GM19452 (cell line): ENCODE measurements around the gene DIDO1.
"Not testable (repeated sequence)": the region's sequence is repeated elsewhere in the genome, so short reads cannot be mapped to it uniquely, and the experiment has no call there.

Source experiments
- ATAC-seq: cut with Tn5 transposase; IDR thresholded peaks from one replicate; pipeline ENCODE4 v1.9.1; 2021; ENCODE audit not compliant: unreplicated experiment

DIDO1 gene

DNA sequence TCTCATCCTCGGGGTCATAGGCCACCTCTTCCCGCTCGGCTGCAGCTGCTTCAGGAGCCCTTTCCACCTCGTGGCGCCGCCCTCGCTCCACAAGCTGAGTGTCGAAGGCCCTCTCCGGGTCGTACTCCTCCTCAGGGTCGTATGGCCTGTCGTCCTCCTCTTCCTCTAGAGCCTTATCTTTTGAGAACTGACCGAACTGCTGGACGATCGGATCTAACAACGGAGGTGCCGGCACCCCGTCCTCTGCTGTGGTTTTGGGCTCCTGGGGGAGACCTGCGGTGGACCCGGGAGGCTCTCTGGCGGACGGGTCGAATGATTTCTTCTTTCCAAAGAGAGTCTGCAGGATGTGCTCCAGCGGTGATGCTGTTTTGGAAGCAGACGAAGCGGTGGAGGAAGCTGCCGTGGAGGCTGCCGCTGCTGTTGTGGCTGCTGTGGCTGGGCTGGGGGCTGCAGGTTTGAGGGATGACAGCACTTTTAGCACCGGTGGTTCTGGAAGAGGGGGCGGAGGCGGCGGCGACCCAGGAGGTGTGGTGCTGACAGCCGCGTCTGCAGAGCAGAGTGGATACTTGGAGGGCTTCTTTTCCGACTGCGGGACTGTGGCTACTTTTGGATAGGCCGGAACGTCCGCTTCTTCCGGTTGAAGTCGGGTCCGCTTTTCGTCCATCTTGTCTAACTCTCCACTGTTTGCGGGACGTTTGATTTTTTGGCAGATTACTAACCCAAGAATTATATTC, 44.5 kb downstream of the DIDO1 start:
- no peak for ATAC-seq

DNA sequence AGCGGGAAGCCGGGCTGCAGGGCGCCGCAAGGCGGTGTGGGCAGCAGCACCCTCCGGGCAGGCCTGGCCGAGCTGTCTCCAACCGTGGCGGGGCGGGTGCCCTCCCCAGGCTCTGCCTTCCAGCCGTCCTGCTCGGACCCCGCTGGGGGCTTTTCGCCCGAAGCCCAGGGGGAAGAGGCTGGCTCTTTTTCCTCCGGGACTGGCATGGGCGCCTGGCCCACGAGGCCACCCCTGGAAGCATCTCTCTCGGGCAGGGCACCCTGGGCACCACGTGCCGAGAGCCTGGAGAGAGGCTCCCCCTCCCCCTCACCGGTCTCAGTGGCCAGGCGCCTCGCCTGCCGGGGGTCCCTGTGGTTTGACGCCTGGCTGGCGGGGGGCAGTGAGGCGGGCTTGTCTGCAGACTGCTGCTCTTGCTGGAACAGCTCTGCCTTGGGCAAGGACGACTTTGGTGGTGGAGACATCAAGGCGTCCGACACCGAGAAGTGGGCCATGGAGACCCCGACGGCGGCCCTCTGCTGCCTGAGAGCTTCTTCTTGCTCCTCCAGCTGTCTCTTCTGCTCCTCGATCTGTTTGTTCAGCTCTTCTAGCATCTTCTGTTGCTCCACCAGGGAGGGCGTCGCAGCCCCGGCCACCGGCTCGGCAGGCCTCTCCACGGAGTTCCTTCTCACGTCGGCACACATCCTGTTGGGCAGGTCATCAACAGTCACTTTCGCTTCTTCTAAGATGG, 45.2 kb downstream of the DIDO1 start:
- no peak for ATAC-seq

DNA sequence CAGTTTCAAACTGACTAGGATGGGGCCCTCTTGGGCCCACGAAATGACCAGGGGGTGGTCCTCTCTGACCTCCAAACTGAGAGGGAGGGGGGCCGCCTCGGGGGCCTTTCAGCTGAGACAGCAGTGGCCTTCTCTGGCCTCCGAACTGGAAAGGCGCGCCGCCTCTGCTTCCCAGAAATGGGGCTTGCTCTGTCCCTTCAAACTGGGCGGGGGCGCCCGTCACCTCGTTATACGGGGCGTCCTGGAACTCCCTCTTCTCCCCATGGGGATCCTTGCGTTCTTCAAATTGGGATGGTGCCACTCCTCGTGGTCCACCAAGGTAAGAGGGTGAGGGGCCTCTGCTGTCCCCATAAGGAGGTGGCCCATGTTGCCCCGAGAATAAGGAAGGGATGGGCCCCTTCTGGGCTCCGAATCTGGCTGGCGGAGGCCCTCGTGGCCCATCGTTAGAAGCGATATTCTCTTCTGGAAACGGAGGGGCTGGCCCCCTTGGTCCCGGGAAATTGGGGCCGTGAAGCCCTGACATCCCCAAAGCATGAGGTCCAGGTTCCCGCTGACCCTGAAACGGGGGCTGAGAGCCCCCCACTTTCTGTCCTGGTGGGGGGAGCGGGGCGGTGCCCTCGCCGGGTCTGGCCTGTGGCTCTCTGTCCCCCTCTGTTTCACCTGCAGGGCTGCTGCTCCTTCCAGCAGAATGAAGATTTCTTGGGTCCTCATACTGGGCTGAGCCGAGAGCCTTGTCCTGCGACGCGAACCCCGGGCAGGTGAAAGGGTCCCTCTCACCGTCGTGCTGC, 46.0 kb downstream of the DIDO1 start:
- no peak for ATAC-seq

DNA sequence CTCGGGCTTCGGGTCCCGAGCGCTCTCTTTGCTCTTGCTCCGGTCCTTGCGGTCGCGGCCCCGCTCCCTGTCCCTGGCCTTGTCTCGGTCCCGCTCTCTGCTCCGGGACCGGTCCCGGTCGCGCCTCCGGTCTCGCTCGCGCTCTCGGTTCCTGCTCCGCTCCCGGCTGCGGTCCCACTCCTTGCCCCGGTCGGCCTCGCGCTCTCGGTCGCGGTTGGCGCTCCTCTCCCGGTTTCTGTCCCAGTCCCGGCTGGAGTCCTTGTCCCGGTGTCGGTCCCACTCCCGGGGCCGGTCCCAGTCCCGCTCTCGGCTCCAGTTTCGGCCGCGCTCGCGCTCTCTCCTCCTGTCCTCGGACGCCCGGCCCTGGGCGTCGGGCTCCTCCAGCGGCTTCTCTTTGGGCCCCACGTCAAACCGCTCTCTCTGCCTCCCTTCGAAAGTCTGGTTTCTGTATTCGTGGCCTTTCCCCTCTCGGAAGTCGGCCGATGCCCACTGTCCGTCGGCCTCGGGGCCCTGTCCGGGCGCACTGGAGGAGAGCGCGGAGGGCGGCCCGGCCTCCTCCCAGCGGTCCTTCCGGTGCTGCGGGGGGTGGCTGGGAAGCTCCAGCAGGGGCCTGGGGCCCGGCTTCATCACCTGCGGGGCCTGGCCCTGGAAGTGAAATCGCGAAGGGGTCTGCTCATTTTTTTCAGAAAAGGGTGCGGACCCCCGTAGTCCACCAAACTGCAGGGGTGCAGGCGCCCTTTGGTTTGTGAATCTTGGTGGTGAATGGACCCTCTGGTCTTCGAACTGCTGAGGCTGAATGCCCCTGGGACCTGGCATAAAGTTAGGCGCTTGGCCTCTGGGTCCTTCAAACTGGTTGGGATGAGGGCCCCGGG, 46.8 kb downstream of the DIDO1 start:
- no peak for ATAC-seq

- ATAC-seq = no peak
Measured at GRCh38 chr20:62878244-62879038, 47.9 kb downstream of the DIDO1 start.

GRCh38 chr20:62876902-62877816, 49.1 kb downstream of the DIDO1 start:
- no peak for ATAC-seq

- ATAC-seq = no peak
Measured at GRCh38 chr20:62876501-62876901, 49.8 kb downstream of the DIDO1 start.

- no peak for ATAC-seq
Measured at GRCh38 chr20:62875419-62876361, 50.6 kb downstream of the DIDO1 start.

GRCh38 chr20:62874964-62875344, 51.4 kb downstream of the DIDO1 start:
- ATAC-seq = no peak

DNA sequence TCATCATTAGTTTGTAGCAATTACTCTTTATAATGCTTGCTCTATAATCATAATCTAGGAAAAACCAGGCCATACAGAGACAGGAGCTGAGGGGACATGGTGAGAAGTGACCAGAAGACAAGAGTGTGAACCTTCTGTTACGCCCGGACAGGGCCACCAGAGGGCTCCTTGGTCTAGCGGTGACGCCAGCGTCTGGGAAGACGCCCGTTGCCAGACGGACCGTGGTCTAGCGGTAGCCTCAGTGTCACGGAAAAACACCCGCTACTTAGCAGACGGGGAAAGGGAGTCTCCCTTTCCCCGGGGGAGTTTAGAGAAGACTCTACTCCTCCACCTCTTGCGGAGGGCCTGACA, 52.6 kb downstream of the DIDO1 start:
- not testable (repeated sequence) for ATAC-seq

DNA sequence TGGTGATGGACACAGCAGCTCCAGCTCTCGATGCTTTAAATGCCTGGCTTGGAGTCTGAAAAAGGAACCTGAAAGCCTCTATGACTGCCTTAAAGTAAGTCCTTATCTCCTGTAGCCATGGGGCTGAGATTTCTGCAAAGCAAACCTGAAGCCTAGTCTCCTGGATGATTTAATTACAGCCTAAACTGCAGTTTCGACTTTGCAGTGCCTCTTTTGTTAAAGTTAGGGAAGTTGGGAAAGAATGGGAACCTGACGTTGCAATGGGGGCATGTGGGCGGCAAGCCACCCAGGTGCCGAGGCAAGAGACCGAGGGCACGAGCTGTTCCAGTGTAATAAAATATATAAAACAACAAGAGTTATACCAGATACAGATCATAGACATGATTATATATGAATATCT, 53.0 kb downstream of the DIDO1 start:
- ATAC-seq = no peak

DNA sequence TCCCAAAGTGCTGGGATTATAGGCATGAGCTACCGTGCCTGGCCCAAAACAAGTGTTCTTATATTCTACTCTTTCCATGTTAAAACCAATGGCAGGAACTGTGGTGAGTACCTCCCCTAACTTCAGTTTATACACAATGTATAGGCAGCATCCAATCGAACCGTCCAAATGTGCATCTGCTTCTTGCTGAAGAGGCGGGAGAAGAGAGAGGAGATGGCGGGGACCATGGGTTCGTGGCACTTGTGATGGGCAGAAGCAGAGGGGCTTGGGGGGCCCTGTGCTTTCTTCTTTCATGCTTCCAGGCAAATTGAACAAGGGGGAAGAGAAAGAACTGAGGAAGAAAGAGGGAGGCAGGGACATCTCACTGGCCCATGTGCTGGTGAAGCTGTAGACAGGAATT, 53.4 kb downstream of the DIDO1 start:
- ATAC-seq = no peak

- no peak for ATAC-seq
Measured at GRCh38 chr20:62872184-62872847, 54.0 kb downstream of the DIDO1 start.

- ATAC-seq = no peak
Measured at GRCh38 chr20:62864207-62864606, 62.1 kb downstream of the DIDO1 start.

DNA sequence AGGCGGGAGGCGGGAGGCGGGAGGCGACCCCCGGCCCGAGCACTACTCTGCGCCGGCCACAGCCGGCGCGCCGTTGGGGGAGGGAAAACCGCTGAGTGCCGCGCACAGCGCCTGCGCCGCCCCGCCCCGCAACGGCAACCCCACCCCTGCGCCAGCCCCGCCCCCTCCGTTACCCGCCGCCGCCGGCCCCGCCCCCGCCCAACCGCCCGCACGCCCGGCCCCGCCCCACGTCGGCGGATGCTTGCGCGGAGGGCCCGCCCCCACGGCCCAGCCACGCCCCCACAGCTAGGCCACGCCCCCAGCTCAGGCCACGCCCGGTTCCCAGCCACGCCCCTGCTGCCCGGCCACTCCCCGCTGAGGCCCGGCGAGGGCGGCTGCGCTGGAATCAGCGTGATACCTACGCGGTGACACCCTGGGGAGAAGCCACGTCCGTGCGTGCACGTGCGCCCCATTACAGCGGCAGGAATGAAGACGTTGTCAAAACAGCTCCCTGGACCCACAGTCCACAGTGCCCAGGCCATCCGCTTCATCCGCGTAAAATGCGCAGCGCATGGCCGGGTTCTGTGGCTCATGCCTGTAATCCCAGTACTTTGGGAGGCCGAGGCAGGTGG, 64.5 kb downstream of the DIDO1 start, which contains the start of gene TCFL5:
Gene TCFL5, minus strand, starts transcription at position 97 of the 611 bp plus-strand sequence. CDS start 152 bp downstream, outside the sequence.
- peak; percentile 50 for ATAC-seq

DNA sequence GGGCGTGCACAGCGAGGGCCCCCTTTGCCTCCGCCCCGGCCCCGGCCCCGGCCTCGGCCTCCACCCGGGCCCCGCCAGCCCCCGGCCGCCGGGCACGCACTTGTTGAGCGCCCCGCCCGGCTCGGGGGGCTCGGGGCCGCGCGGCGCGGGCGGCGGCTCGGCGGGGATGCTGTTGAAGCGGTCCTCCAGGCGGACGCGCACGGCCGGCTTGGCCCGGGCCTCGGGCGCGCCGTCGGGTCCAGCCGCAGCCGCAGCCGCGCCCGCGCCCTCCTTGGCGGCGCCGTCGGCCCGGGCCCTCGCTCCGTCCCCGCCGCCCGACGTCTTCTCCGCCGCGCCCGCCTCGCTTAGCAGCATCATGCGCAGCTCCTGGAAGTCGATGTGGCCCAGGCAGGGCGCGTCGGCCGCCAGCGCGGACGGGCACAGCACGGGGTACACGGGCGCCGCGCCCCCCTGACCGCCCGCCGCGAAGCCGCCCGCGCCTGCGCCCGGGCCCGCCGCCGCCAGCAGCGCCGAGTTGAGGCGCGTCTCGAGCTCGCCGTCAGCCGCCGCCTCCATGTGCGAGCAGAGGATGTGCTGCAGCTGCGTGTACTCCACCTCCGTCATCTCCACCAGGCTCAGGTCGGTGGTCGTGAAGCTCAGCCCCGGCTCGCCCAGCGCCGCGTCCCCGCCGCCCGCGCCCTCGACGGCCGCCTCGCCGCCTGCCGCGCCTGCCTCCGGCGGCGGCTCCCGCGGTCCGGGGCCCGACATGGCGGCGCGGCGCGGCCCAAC, 65.2 kb downstream of the DIDO1 start:
- ATAC-seq = peak; percentile 30
